ENCODE measurements around the gene TEKT5. TPM values are rescaled to one million over a fixed set of nuclear protein-coding genes. Genes with fewer than 3 reads are reported as not detected.

The TEKT5 gene
- polyA plus RNA-seq, 3 donors: 0.10 to 0.28 TPM; not detected in 1

DNA sequence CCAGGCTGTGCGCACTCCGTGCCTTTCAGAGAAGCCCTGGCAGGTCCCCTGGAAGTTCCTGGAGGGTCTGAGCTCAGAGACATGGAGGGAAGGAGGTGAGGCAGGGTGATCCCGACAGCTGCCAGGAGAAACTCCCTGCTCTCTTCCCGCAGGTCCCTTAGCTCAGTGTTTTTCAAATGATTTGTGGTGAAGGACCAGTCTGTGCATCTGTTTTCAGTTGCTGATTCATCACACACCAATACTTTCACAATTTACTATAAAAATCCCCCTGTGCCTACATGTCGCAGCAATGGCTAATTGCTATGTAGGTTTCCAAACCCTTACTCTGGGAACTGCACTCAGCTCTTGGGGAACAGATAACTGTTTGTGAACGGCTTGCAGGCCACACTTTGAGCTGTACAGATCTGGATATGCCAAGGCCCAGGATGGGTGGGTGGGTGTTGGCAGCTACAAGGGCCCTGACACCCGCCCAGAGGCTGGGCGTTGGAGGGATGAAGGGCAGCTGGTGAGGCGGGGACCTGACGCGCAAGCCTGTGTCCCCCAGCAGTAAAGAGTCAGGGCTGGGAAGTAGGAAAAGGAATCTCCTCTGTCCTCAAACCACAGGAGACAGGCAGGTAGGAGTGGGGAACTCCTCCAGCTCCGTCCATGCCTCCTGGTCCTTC, 93.8 kb downstream of the TEKT5 start:
- WGBS, 3 donors: 62 to 80% (median 80%) methylated on average over 12 of the region's 12 CpGs
- no peak overlapping the region for H3K27ac ChIP-seq (ENCODE audit: low read depth, low read length)

DNA sequence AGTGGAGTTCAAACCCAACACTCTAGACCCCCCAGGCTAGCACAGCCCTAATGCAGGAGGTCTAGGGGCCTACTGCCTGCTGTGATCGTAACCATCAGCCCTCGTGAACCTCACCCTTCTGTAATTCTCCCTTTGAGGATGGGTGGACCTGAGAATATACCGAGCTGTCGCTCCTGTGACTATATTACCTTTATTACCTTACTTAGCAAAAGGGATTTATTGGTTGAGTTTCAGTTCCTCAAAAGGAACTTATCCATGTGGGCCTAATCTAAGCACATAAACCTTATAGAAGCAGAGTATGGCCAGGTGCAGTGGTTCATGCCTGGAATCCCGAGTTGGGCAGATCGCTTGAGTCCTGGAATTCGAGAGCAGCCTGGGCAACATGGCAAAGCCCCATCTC, 95.1 kb downstream of the TEKT5 start:
- 84 to 94% (median 93%) methylated on average over 7 of the region's 7 CpGs for WGBS, 3 donors
- H3K27ac ChIP-seq (ENCODE audit: low read depth, low read length): no peak overlapping the region

- WGBS, 3 donors: 28 to 54% (median 31%) methylated on average over 11 of the region's 11 CpGs
- H3K27ac ChIP-seq (ENCODE audit: low read depth, low read length): no peak overlapping the region
Measured at GRCh38 chr16:10598157-10598556, 96.6 kb downstream of the TEKT5 start.

GRCh38 chr16:10597187-10597601, 97.5 kb downstream of the TEKT5 start:
- H3K27ac ChIP-seq (ENCODE audit: low read depth, low read length): no peak overlapping the region
- 60 to 64% (median 62%) methylated on average over 3 of the region's 3 CpGs for WGBS, 3 donors

GRCh38 chr16:10594312-10594950, 100.3 kb downstream of the TEKT5 start:
- no peak overlapping the region for H3K27ac ChIP-seq (ENCODE audit: low read depth, low read length)
- WGBS, 3 donors: 34 to 75% (median 67%) methylated on average over 9 of the region's 9 CpGs

DNA sequence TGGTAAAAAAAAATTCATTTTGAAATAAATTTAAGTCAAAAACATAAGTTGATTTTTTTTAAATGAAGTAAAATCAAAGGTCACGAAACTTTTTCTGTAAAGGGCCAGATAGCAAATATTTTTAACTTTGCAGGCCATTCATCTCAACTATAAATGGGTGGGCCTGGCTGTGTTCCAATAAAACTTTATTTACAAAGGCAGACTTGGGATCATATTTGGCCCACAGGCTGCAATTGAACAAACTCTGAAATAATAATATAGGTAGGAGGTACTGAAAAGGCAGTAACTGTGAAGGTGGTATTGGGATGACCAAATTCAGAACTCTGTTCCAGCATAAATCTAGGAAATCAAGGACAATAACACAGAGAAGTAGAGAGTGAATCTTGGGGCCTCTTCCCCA, 102.1 kb downstream of the TEKT5 start:
- H3K27ac ChIP-seq (ENCODE audit: low read depth, low read length): no peak overlapping the region
- WGBS, 3 donors: 77 to 86% (median 78%) methylated on average over 1 of the region's 1 CpG

DNA sequence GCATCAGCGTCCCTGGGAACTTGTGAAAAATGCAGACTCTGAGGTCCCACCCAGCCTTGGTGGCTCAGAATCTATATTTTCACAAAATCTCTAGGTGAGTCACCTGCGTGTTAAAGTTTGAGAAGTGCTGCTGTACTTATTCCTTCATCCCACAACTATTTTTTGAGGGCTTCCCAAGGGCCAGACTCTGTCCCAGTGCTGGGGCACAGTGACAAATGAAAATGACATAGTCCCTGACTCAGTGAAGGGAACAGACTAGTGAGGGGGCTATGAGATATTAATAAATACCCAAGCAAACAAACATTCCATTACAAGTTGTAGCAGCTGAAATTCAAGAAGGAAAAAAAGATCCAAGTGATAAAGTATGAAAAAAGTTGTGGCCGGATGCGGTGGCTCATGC, 104.4 kb downstream of the TEKT5 start:
- no peak overlapping the region for H3K27ac ChIP-seq (ENCODE audit: low read depth, low read length)
- 79 to 88% (median 80%) methylated on average over 4 of the region's 4 CpGs for WGBS, 3 donors

DNA sequence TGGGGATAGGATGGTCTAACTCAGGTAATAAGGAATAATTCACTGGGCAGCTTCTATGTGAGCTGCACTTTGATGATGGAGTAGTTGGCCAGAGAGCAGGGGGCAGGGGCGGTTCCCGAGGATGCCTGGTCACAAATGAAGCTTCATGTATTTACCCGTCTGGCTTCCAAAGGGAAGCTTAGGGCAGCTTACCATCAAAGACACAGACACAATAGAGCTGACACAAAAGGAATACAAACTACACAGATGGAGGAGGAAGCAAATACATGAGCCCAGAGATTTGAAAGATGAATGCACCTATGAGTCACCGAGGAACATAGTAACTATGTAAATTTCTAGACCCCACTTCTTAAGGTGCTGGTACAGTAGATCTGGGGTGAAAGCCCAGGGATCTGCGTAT, 105.6 kb downstream of the TEKT5 start:
- H3K27ac ChIP-seq (ENCODE audit: low read depth, low read length): no peak overlapping the region
- 52 to 77% (median 76%) methylated on average over 5 of the region's 5 CpGs for WGBS, 3 donors

DNA sequence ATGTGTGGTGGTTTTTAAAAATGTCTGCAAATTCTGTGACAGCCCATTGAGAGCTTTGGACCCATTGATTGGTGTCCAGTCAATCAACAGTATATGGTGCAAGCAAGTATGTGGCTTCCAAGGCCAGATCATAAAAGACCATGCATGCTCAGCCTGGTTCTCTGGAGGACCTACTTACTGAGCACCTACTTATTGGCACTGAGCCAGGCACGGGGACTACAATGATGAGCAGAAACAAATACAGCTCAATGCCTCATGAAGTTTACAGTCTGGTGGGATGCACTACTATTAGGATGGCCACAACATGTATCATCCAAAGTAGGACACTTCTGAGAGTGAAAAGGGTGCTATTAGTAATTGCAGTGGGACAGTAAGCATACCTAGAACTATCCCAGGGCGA, 107.1 kb downstream of the TEKT5 start:
- H3K27ac ChIP-seq (ENCODE audit: low read depth, low read length): no peak overlapping the region
- 60 to 65% (median 63%) methylated on average over 2 of the region's 2 CpGs for WGBS, 3 donors

DNA sequence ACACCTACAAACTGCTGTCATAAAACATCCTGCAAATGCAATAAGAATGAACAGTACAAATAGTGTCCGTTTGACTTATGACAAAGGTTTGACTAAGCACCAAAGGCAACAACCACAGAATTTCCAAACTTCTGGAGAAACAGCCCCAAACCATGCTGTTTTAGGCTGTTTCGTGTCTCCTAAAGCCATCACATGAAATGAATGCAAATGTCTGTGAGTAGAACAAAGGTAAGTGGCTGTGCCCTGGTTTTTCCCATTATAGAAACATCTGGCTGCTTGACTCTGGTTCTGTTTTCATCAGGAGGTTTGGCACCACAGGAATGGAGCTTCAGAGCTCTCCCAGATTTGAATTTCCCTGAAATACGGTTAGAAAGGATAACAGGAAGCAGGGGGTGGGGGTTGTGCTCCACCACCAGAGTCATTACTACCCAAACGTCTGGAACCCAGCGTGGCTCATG, 109.7 kb downstream of the TEKT5 start:
- WGBS, 3 donors: 54 to 63% (median 61%) methylated on average over 5 of the region's 5 CpGs
- no peak overlapping the region for H3K27ac ChIP-seq (ENCODE audit: low read depth, low read length)

DNA sequence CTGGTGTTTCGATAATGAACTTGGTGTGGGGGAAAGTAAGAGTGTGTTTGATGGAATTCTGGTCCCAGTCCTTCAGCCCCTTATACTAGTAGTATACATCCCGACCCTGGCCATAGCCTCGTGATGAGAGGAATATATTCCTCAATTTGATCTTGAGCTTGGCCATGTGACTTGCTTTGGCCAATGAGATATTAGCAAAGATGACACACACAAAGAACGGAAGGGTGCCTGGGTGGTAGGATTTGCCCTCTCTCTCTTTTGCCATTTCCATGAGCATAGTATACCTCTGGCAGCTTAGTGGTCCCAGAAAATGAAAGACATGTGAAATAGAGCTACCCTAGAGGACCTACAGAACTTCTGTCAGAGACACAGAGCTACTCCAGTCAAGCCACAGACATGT, 111.5 kb downstream of the TEKT5 start:
- no peak overlapping the region for H3K27ac ChIP-seq (ENCODE audit: low read depth, low read length)
- WGBS, 3 donors: 78 to 96% (median 93%) methylated on average over 4 of the region's 4 CpGs

GRCh38 chr16:10581507-10581906, 113.2 kb downstream of the TEKT5 start:
- H3K27ac ChIP-seq (ENCODE audit: low read depth, low read length): no peak overlapping the region
- WGBS, 3 donors: 43 to 69% (median 45%) methylated on average over 2 of the region's 2 CpGs

- 18 to 26% (median 21%) methylated on average over 7 of the region's 7 CpGs for WGBS, 3 donors
- H3K27ac ChIP-seq (ENCODE audit: low read depth, low read length): no peak overlapping the region
Measured at GRCh38 chr16:10580883-10581247, 113.9 kb downstream of the TEKT5 start.

- WGBS, 3 donors: 1% methylated on average over 82 to 91 of the region's 91 CpGs
Measured at GRCh38 chr16:10579965-10580882, 114.5 kb downstream of the TEKT5 start, which contains the start of gene EMP2. Gene EMP2 (minus strand): TSS chr16:10580598. CDS start chr16:10547617, 32,981 bp downstream.

DNA sequence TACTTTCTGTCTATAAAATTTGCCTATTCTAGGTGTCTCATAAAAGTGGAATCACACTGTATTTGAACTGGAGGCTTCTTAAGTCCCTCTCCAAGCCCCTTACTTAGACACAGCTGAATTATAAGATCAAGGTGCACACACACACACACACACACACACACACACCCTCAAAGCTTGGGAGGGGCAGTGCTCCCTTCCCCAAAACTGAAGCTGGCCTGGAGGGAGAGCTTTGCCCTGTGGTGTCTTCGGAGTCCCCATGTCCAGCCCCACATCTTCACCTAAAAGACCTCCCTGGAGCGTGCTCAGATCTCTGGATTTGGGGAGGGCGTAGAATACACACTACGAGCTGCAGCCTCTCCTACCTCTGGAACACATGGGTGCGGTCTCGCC, 115.2 kb downstream of the TEKT5 start:
- 12 to 26% (median 21%) methylated on average over 6 of the region's 6 CpGs for WGBS, 3 donors

More at GRCh38 chr16:10579965-10580882, 114.5 kb downstream of the TEKT5 start, which contains the start of gene EMP2:
- peak within 1 kb of the TSS; percentile 49 for H3K27ac ChIP-seq (ENCODE audit: low read depth, low read length)

DNA sequence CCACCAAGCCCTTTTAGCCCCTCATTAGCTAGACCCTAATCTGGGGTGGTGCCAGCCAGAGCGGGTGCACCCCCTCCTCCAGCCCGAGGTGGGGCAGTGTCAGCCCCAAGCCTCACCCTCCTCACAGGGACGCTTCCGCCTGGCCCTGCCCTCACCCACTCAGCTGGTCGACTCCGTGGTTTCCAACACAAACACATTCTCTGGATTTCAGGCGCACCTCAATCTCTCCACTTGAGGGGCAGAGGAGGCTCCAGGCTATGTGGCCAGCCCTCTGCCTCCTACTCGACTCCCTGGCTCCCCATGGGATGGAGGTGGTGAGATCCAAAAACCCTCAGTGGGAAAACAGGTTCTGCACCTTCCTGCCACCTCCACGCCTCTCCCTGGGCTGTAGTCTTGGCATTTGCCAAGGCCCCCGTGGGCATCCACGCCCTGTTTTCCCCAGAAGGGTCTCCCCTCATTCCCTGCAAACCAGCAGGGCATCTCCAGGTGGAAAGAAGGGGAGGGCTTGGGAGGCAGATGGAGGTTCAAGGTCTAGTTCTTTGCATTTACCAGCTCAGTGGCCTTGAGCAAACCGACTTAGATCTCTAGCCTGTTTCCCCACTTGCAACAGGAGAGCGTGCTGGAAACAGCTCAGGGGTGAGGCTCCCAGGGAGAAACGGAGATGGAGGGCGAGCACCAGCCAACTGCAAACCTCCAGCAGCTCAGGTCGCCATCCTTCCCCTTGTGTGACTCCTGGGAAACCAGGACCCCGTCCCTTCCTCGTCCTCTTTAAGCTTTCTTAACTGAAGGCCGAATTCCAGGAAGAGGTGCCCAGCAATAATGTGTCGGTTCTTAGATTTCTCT, 116.0 kb downstream of the TEKT5 start:
- no peak overlapping the region for H3K27ac ChIP-seq (ENCODE audit: low read depth, low read length)
- 24 to 57% (median 52%) methylated on average over 20 of the region's 20 CpGs for WGBS, 3 donors

More for the DNA sequence above, 115.2 kb downstream of the TEKT5 start:
- no peak overlapping the region for H3K27ac ChIP-seq (ENCODE audit: low read depth, low read length)
